Thyroid gland (tissue), 4 donors: ENCODE results near the gene EDRF1.

Experiments
- CTCF ChIP-seq, 6 experiments: fragments of 200-600 bp in 3 of 6; fragments of 450-650 bp in 3 of 6; sonication (generic) in 3 of 6; IDR thresholded peaks; one replicate each; pipeline ENCODE4 v1.5.1; 2016 to 2019; ENCODE audit warnings: antibody characterized with exemption in 6 of 6, mild to moderate bottlenecking in 2 of 6, inconsistent platforms in 1 of 6, moderate library complexity in 1 of 6
- POLR2A ChIP-seq, 2 donors: fragments of 450-650 bp; IDR thresholded peaks; one replicate each; pipeline ENCODE4 v1.6.1; 2017; ENCODE audit warnings: antibody characterized with exemption in 2 of 2, mild to moderate bottlenecking in 2 of 2, moderate library complexity in 1 of 2

- TF ChIP-seq CTCF (IDR thresholded peaks at IDR 0.05) (no peak), POLR2A (IDR thresholded peaks at IDR 0.05) (no peak)
Measured at GRCh38 chr10:125766511-125766910, 47.0 kb downstream of the EDRF1 start.
